Ureter (tissue), 1 donor: ENCODE results near the gene CXXC5. TPM values are rescaled to one million over a fixed set of nuclear protein-coding genes. Genes with fewer than 3 reads are reported as not detected.
A peak's percentile ranks its signal among the peaks of the same experiment; 100 is the strongest.
"Not testable (repeated sequence)": the region's sequence is repeated elsewhere in the genome, so short reads cannot be mapped to it uniquely, and the experiment has no call there.

Source experiments
- DNase-seq: peaks from one replicate; pipeline ENCODE4 v3.0.0-alpha.2; 2020; ENCODE audit warnings: low spot score
- total RNA-seq: library from RNA; stranded (reverse); gene quantifications from one replicate; pipeline ENCODE4 v1.2.4, GENCODE V29; 2023
- donor health status: DM: yes; HTN: yes; CAD: no.

CXXC5 gene
- 28.7 TPM for total RNA-seq

DNA sequence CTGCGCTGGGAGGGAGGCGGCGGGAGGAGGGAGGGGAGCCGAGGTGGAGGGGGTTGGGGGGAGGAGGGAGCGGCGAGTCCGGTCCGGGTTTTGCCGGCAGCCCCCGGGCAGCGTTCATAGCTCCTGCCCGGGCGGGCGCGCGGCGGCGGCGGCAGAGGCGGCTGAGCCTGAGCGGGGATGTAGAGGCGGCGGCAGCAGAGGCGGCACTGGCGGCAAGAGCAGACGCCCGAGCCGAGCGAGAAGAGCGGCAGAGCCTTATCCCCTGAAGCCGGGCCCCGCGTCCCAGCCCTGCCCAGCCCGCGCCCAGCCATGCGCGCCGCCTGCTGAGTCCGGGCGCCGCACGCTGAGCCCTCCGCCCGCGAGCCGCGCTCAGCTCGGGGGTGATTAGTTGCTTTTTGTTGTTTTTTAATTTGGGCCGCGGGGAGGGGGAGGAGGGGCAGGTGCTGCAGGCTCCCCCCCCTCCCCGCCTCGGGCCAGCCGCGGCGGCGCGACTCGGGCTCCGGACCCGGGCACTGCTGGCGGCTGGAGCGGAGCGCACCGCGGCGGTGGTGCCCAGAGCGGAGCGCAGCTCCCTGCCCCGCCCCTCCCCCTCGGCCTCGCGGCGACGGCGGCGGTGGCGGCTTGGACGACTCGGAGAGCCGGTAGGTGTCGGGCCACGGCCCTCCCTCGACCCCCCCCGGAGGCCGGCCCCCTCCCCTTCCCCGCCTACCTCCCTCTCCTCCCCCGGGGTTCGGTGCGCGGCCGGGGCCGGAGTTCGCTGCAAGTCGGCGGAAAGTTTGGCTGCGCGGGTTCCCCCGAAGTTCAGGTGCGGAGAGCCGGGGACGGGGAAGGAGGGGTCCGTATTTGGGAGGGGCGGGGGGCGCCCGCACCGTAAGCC is at the start of gene CXXC5:
Gene CXXC5 (plus strand): TSS at position 145 of the 877 bp plus-strand sequence. CDS start 32,175 bp downstream, outside the sequence.
- DNase-seq, result peak; percentile 84

DNA sequence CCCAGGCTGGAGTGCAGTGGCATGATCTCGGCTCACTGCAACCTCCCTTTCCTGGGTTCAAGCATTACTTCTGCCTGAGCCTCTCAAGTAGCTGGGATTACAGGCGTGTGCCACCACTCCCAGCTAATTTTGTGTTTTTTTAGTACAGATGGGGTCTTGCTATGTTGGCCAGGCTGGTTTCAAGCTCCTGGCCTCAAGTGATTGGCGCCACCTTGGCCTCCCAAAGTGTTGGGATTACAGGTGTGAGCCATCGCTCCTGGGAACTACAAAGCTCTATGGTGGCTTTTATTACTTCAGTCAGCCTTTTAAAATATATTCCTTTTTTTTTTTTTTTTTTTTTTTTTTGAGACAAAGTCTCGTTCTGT is 49.6 kb upstream of the CXXC5 start:
- DNase-seq, result not testable (repeated sequence)

DNA sequence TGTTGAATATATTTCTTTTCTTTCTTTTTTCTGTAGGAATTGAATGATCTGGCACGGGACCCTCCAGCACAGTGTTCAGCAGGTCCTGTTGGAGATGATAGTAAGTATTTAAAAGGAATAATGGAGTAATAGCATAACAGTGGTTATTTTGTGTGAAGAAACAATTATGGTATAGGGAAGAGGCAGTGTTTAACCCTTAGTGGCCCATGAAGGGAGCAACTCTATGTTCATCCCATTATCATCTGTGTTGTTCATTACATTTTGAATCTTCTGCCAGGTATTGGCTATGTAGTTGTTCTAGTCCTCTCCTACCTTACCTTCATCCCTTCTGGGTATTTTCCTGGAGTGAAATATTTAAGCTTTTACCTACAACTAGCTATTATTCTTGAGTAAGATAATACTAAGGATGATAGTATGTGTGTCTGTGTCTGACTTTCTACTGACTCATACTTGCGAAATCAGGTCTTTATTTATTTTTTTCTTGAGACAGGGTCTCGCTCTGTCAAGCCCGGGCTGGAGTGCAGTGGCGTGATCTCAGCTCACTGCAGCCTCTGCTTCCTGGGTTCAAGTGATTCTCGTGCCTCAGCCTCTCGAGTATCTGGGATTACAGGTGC is 47.7 kb upstream of the CXXC5 start:
- DNase-seq, result no peak

DNA sequence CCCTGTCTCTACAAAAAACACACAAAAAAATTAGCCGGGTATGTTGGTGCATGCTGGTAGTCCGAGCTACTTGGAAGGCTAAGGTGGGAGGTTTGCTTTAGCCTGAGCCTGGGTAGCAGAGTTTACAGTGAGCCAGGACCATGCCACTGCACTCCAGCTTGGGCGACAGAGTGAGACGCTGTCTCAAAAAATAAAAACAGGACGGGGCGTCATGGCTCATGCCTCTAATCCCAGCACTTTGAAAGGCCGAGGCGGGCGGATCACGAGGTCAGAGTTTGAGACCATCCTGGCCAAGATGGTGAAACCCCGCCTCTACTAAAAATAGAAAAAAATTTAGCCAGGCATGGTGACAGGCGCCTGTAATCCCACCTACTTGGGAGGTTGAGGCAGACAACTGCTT is 46.7 kb upstream of the CXXC5 start:
- no peak for DNase-seq

DNA sequence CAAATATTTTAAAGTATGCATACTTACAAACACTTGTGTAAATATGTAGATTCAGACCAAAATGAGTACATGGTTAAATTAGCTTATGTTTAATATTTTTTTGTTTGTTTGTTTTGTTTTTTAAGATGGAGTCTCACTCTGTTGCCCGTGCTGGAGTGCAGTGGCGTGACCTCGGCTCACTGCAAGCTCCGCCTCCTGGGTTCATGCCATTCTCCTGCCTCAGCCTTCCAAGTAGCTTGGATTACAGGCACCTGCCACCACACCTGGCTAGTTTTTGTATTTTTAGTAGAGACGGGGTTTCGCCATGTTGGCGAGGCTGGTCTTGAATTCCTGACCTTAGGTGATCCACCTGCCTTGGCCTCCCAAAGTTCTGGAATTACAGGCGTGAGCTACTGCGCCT is 46.2 kb upstream of the CXXC5 start:
- DNase-seq, result not testable (repeated sequence)

DNA sequence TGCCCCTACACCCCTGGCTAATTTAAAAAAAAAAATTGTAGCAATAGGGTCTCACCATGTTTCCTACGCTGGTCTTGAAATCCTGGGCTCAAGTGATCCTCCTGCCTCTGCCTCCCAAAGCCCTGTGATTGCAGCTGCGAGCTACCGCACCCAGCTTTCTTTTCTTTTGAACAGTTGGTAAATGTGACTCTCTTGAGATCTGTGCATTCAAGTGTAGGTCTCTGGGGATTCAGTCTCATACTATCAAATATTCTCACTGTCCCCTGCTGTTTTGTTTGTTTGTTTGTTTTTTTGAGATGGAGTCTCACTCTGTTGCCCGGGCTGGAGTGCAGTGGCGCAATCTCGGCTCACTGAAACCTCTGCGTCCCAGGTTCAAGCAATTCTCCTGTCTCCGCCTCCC is 42.3 kb upstream of the CXXC5 start:
- no peak for DNase-seq

DNA sequence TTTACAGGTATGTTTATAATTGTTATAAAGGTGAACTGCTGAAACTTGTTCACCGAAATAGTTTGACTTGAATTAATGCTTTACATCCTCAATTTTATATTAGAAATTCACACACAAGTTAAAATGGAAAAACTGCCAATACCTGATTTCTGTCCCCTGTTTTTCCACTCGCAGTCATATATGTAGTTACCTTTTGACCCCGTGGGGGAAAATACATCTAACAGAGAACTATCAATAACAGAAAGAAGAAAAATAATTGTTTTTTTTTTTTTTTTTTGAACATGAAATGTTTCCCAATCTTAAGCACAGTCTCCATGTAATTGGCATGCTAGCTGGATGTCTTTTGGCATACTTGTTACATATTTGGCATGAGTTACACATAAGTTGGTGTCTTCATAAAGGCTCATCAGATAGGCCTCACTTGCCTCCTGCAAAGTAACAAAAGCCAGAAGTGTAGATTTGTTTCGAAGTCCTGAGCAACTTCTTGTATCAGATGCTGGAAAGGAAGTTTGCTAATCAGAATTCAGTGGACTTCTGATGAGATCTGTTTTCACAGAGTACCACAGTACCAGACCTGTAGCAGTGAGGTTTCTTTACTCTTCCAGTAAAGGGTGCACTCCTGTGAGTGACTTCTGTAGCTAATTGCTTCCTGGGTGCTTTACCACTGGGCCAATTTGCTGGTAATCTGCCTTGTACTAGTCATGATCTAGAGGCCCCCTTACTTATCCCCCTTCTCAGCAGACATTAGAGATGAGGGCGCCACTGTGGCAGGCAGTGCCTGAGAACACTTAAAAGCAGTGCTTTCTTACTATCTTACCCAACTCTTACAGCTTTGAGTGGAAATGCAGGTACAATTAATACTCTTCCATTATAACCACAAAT is 36.2 kb upstream of the CXXC5 start:
- no peak for DNase-seq

DNA sequence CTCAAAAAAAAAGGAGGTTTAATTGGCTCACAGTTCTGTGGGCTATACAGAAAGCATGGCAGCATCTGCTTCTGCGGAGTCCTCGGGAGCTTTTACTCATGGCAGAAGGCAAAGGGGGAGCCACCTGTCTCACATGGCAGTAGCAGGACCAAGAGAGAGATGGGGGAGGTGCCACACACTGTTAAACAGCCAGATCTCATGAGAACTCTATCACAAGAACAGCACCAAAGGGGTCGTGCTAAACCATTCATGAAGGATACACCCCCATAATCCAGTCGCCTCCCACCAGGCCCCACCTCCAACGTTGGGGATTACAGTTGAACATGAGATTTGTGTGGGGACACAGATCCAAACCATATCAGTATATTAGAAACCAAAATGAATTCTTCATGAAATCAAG is 28.3 kb upstream of the CXXC5 start:
- no peak for DNase-seq

DNA sequence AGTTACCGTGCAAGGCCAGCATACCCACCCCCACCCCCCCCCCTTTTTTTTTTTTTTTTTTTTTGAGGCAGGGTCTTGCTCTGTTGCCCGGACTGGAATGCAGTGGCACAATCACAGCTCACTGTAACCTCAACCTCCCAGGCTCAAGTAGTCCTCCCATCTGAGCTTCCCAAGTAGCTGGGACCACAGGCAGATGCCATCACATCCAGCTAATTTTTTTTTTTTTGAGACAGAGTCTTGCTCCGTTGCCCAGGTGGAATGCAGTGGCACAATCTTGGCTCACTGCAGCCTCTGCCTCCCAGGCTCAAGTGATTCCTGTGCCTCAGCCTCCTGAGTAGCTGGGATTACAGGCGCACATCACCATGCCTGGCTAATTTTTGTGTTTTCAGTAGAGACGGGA is 22.8 kb upstream of the CXXC5 start:
- not testable (repeated sequence) for DNase-seq

DNA sequence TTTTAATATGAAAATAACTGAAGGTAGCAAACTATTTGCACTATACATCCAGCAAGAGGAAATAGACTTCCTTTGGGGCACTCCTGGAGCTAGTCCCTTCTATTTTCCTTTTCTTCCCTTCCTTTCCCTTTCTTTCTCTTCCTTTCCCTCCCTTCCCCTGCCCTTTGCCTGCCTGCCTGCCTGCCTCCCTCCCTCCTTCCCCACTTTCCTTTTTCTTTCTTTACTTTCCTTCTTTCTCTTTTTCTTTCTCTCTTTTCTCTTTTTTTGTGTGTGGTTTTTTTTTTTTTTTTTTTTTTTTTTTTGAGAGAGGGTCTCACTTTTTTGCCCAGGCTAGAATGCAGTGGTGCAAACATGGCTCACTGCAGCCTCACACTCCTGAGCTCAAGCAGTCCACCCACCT is 17.3 kb upstream of the CXXC5 start:
- DNase-seq, result no peak

DNA sequence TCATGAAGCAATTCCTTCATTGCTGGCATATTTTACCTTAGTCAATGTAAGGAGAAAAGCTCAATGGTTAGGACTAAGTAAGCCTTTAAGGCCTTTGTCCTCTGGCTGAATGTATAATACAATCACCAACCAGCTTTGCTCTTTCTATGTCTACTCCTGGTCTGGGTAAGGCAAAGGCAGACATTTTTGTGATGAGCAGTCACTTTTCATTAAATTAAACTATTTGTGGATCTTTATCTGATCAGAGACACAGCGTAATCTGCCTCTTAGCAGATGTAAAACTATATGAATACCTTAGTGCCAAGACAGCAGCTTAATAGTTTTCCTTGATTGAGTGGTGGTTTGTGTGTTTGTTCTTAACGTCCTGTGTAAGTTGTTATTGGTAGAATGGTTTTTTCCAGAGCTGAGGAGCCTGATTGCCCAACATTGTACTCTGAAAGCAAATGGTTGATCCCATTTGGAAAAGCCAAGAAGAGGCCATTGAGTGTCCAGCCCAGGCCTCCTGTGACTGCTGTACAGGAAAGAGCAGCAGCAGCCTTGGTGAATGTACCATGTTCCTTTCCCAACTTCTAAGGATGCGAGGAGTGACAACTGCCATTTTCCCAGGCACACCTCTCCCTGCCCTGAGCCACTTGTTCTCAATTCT is 16.5 kb upstream of the CXXC5 start:
- no peak for DNase-seq

DNA sequence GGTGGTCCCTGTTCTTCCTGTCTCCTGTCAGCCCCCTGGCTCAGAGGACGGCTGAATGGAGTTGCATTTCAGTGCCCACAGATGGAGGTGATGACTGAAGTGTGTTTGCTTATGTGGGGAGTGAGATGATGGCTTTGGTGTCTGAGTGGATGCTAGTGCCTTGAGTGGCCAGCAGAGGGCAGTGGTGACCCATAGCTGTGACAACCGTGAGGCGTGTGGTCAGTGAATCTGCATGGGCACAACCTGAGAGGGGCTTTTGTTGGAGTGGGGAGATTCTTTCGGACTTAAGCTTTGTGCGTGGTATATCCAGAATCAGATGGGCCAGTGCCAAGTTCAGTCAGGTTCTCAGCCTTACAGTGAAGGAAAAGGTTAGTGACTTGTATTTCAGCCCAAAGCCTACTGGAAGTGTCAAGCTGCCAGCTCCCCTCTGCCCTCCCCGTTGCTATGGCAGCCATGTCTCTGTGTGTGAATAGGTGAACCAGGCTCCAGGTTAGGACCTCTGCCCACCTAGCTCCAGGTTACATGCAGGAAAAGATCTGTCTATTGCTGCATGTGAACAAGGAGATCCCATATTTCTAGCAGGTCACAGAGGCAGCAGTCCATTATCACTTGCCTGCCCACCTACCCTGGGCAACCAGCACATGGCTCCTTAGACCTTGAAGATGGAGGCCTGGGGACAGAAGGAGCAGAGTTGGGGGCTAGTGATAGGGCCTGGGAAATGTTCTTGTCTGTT is 14.7 kb upstream of the CXXC5 start:
- DNase-seq, result peak; percentile 73

DNA sequence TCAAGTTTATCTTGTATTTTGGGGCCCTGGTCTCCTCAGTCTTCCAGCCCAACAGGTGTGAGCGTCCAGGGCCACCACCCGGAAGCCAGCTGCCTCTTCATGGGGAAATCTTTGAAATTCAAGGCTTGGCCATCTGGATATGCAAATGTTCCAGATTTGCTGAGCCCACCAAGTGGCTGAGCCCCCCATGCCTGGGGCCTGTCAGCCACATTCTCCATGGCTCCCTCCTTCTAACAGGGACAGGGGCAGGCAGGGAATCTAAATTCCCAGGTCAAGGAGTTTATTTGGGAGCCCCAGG is 14.2 kb upstream of the CXXC5 start:
- no peak for DNase-seq

DNA sequence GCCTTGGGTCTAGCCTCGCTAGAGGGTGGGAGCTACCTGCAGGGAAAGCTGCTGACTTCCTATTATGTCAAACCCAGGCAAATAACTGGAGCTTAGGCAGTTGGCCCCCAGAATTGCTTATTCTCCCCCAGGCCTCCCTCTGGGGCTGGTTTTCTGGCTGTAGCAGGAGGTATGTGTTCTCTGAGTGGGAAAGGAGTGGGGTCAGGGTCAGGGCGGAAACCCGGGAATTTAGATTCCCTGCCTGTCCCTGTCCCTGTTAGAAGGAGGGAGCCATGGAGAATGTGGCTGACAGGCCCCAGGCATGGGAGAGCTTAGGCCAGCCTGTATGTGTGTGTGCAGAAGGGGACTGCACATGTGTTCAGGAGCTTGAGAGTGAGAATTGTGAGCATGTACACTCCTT is 13.6 kb upstream of the CXXC5 start:
- no peak for DNase-seq

DNA sequence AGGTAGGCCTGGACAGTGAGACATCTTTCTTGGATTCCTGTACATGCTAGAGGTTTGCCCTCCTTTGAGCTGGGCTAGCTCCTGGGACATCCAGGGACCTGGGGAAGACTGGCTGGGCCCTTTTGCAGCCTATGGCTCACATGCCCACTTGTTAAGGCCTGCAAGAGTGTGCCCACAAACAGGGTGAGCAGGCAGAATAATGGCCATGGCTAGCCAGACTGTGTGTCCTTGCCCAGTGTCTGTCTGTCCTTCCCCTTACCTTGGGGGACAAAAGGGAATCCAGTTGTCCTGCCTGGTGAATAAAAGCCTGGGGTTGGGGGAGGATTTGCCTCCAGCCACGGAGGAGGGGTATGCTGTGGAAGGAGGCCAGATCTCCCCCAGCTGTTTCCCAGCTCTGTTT is 13.0 kb upstream of the CXXC5 start:
- no peak for DNase-seq

DNA sequence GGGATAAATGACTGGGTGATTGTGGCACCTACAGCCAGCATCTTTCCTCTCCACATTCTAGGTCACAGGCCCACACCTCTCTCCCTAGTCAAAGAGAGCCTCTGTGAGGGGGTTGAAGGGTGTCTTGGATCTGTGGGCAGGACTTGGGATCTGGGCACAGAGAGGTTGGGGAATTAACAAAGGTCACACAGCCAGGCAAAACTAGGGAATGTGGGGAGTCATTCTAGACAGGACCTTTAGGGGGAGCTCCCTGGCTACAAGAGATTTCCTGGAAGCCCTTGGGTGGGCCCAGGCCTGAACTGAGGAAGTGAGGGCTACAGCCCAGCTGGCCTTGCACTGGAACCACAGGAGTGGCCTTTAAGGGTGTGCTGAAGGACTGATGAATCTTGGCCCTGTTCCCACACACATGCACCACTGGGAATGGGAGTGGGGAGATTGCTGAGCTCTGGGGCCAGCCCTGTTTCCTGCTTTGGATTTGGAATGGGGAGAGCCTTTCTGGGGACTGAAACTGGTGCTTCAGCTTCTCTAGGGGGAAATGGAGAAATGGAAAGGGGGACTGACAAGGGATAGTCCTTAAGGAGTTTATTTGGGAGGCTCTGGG is 12.4 kb upstream of the CXXC5 start:
- peak; percentile 78 for DNase-seq

DNA sequence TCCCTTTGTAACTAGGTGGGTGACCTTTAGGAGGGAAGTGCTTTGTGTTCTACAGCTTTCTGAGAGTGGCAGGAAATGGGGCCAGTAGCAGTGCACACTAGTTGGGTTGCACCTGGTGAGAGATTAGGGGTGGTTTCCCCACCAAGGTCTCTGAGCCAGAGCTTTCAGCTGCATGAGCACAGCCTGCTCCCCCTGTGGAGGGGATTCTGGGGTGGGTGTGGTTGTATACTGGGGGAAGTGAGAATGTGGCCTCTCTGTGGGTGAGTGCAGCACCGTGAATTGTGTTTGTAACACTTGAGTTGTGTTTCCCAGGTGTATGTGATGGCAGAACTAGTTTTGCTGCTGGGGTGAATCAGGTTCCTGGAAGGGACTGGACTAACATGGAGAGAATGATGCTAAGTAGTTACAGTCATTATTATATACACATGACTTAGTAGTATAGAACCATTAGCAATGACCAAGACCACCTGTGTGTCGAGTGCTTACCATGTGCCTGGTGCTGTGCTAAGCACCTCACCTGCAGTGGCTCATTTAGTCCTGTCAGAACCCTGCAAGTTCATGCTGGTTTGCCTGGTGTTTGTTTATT is 11.8 kb upstream of the CXXC5 start:
- DNase-seq, result peak; percentile 56

DNA sequence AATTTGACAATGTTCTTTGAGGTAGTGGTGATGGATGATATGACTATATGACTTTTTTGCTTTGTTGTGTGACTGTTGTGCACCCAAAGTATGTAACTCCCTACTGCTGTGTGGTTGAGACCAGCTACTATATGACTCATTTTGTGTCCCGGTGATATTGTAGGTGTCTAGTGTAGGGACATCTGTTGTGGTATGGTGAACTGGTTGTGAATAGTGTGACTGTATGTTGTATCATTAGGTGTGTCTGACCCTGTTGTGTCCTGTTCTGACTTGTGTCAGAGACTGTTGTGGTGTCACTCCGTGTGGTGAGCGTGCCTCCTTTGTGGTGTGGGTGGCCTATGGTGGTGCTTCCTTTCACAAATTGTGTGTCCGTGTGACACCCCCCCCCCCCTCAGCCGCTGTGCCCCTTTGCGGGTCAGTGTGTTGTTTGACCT is 11.2 kb upstream of the CXXC5 start:
- DNase-seq, result no peak

DNA sequence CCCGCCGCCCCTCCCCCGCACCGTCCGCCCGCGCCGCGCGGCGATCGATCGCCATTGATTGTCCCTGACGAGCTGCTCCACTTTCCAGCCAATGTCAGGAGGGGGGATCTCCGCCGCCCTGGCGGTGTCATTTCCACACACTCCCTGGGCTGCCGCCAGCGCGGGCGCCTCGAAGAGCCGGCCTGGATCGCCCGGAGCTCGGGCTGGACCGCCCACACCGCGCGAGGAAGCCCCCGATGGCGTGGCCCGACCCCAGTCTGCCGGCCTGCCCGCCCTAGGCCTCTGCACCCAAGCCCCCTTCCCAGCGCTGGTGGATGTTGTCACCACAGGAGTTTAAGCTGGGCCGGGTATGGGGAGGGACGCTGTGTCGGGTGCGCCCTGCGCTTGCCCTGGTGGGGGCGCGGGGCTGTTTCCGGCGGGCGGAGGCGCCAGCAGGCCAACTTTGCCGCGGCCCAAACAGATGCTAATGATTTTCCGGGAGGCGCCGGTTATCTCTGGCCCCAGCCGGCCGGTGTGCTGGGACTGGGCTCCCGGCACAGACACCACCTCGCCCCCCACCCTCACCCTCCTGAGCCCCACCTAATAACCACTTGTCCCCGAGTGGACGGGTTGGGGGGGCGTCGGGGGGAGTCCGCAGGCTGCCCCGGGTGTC is 10.6 kb upstream of the CXXC5 start:
- peak; percentile 88 for DNase-seq
